ENCODE results near the gene ZP2. TPM values are rescaled to one million over a fixed set of nuclear protein-coding genes. Genes with fewer than 3 reads are reported as not detected.
"Not testable (repeated sequence)": the region's sequence is repeated elsewhere in the genome, so short reads cannot be mapped to it uniquely, and the experiment has no call there.

ZP2 gene
- total RNA-seq, 2 experiments from 2014 or later = not detected

DNA sequence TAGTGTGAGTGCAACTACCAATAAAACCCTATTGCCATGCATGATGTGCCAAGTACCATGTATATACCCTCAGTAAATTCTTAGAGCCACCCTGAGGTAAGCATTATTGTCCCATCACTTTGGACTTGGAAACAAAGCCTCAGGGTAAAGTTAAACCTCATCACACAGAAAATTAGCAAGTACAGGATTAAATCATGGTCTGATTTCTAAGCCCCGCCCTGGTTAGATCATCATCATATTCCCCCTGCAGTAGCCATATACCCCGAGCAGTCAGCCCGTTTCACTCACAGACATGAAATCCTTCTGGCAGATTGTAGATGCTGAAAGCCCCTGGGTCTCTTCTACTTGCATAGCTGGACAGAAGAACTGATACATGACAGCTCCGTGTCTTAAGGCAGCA lies 4.8 kb downstream of the ZP2 start:
- no peak for ATAC-seq
- Mint-ChIP-seq H3K27ac (no peak overlapping the region), H3K4me1 (ENCODE audit: low read depth) (no peaks in the 10 kb centered on the region), H3K9me3 (ENCODE audit: insufficient read depth) (no peaks in the 10 kb centered on the region), H3K4me3 (no peak overlapping the region), H3K27me3 (ENCODE audit: low read depth) (peaks cover 28% of the 10 kb centered on the region), H3K36me3 (ENCODE audit: low read depth) (no peaks in the 10 kb centered on the region)
- POLR2A ChIA-PET = no interaction called here
- DNase-seq = no peak
- CTCF ChIA-PET = no interaction called here

DNA sequence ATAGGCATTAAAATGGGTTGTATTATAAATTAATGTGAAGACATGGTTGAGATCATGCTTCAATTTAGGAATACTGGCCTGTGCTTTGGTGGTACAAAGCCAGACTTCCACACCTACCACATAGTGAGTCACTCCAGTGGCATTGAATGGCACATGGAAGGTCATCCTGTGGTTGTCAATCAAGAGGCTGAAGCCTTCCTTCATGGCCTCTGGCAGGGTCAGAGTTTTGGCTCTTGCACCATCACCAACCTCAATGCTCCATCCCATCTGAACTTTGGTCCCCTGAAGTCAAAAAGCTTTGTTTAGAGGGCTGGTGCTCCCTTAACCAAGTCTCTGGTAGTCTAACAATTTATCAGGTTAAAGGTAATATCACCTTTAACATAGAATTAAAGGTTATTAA lies 6.1 kb downstream of the ZP2 start:
- H3K9me3 Mint-ChIP-seq (ENCODE audit: insufficient read depth) = no peaks in the 10 kb centered on the region
- DNase-seq = no peak
- ChIA-PET POLR2A (no interaction called here), CTCF (interaction anchor here (1.0 kb wide), 1 partner anchor 17 kb away, joined by 3 read pairs; no protein-coding TSS in a partner anchor)
- no peaks in the 10 kb centered on the region for H3K36me3 Mint-ChIP-seq (ENCODE audit: low read depth)
- no peak for ATAC-seq
- H3K4me3 Mint-ChIP-seq = no peak overlapping the region
- no peak overlapping the region for H3K27ac Mint-ChIP-seq
- peaks cover 32% of the 10 kb centered on the region for H3K27me3 Mint-ChIP-seq (ENCODE audit: low read depth)
- H3K4me1 Mint-ChIP-seq (ENCODE audit: low read depth) = no peaks in the 10 kb centered on the region

DNA sequence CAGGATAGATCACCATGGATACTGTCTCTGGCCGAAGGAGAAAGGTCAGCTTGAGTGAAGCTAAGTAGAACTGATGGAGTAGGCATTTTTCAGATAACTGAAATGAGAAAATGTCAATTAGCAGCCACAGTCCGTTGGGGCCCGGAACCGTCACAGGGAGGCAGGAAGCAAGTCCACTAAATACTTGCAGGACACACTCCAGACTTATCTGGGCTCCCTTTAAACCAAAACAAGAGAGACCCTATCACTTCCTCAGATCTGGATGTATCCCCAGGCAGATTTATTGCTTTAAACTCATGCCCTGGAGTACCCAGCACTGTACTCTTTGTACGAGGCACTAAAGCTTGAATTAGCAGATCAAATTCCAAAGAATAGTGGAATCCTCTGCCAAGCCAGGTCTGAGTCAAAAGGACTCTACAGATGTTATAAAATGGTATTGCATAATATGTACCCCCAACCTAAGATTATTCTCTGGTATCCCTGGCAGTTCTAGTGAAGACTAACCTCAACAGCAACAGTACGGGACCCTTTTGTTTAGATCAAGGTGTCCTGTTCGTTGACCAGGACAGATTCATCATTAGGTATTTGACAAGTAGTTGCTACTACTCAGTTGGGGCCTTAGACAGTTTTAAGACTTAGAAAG lies 8.1 kb downstream of the ZP2 start:
- ChIA-PET CTCF (interaction anchor here (0.7 kb wide), 2 partner anchors 15 kb away, joined by 3 read pairs; no protein-coding TSS in a partner anchor), POLR2A (no interaction called here)
- H3K27ac Mint-ChIP-seq = no peak overlapping the region
- no peak overlapping the region for H3K4me3 Mint-ChIP-seq
- H3K4me1 Mint-ChIP-seq (ENCODE audit: low read depth) = no peaks in the 10 kb centered on the region
- no peaks in the 10 kb centered on the region for H3K9me3 Mint-ChIP-seq (ENCODE audit: insufficient read depth)
- no peak for DNase-seq
- ATAC-seq = no peak
- peaks cover 31% of the 10 kb centered on the region for H3K27me3 Mint-ChIP-seq (ENCODE audit: low read depth)
- H3K36me3 Mint-ChIP-seq (ENCODE audit: low read depth) = no peaks in the 10 kb centered on the region

DNA sequence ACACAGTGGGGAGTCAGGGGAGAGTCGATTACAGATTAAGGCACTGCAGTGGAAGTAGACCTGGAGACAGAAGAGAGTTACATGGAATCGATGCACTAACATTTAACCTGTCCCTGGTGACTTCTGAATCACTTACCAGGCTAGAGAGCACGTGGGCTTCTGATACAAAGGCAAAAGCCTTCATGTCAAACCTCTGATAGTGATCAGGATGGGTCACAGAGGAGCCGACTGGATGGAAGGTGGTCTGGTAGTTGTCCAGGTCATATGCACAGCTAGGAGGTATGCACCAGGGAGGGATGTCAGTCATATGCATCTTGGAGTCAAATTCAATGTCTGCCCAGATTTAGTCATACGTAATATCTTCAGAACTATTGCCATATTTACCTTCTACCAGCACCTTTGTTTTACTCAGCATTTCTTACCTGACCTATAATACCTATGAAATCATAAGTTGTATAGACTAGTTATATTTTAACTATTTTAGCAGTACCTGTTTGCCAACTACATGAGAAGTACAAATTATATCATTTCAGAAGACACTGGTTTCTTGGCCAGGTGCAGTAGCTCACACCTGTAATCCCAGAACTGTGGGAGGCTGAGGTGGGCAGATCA lies 11.7 kb downstream of the ZP2 start:
- Mint-ChIP-seq H3K27ac (no peak overlapping the region), H3K4me3 (no peak overlapping the region), H3K4me1 (ENCODE audit: low read depth) (no peaks in the 10 kb centered on the region), H3K27me3 (ENCODE audit: low read depth) (peaks cover 31% of the 10 kb centered on the region), H3K36me3 (ENCODE audit: low read depth) (no peaks in the 10 kb centered on the region), H3K9me3 (ENCODE audit: insufficient read depth) (no peaks in the 10 kb centered on the region)
- DNase-seq (no peak), ATAC-seq (no peak)
- POLR2A ChIA-PET = no interaction called here
- CTCF ChIA-PET = no interaction called here

DNA sequence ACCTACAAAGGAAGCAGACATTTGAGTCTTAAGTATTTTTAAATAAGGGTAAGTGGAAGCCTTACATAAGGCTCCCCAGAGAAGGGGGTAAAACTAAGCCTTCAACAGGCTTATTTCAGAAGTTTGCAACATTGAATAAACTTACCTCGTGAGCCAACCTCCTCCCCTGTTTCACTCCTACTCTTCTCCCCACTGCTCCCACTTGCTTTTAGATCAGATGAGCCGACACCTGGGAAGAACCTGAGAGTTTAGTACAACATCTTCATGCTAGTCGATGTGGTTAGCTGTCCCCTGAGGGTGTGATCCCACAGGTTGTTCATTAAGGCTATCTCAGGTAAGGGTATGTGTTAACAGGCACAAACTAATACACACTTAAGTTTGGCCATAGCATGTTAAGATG lies 13.8 kb downstream of the ZP2 start:
- no peaks in the 10 kb centered on the region for H3K4me1 Mint-ChIP-seq (ENCODE audit: low read depth)
- H3K27ac Mint-ChIP-seq = no peak overlapping the region
- DNase-seq (no peak), ATAC-seq (no peak)
- H3K9me3 Mint-ChIP-seq (ENCODE audit: insufficient read depth) = no peaks in the 10 kb centered on the region
- H3K27me3 Mint-ChIP-seq (ENCODE audit: low read depth) = peaks cover 30% of the 10 kb centered on the region
- ChIA-PET CTCF (no interaction called here), POLR2A (no interaction called here)
- H3K4me3 Mint-ChIP-seq = no peak overlapping the region
- no peaks in the 10 kb centered on the region for H3K36me3 Mint-ChIP-seq (ENCODE audit: low read depth)

DNA sequence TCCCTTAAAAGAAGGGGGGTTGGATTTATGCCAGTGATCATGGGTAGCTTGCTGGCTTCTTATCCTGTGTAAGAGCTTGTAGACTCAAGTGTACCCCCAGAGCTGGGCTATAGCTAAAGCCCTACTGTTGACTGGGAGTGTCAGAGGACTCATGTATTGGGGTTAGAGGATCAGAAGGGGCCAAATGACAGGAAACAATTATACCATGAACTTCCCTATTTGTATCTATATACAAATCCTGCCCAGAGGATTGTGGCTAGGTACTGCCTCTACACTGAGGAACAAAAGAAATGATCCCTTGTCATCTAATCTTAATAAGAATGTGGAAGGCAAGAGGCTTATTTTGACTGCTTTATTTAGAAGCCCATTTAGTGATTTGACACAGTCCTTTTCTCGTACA lies 14.3 kb downstream of the ZP2 start:
- Mint-ChIP-seq H3K9me3 (ENCODE audit: insufficient read depth) (no peaks in the 10 kb centered on the region), H3K36me3 (ENCODE audit: low read depth) (no peaks in the 10 kb centered on the region), H3K4me3 (no peak overlapping the region), H3K27me3 (ENCODE audit: low read depth) (peaks cover 30% of the 10 kb centered on the region), H3K4me1 (ENCODE audit: low read depth) (no peaks in the 10 kb centered on the region), H3K27ac (no peak overlapping the region)
- ChIA-PET POLR2A (no interaction called here), CTCF (no interaction called here)
- ATAC-seq = no peak
- DNase-seq = no peak

DNA sequence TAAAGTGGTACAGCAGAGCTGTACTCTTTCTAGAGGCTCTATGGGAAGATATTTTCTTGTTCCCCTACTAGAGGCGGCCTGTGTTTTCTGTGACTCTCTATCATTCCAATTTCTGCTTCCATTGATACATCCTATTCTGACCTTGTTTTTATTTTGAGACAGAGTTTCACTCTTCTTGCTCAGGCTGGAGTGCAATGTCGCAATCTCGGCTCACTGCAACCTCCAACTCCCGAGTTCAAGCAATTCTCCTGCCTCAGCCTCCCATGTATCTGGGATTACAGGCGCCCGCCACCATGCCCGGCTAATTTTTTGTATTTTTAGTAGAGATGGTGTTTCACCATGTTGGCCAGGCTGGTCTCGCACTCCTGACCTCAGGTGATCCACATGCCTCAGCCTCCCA lies 16.0 kb downstream of the ZP2 start:
- CTCF ChIA-PET, H3K4me3 Mint-ChIP-seq: not testable (repeated sequence)

DNA sequence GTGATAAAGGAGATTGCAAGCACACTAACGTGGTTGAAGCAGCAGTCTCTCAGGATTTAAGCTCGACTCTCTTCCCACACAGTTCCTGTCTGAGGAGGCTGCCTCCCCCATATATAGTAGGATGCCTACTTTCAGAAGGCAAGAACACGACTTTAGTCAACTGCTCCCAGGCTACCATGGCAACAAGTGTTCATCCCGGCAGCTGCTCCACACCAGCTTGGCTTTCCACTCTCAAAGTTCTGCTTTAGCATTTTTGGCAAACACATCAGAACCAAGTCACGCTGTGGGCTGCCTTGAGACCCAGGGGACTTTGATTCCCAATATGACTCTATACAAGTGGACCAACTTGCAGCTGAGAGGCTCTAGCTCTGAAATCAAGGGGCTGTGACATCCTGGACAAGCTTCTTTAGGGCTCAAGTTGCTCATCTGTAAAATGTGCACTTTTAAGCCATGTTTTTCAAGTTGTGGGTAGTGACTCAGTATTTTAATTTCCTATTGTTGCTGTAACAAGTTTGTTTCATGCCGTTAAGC lies 16.5 kb downstream of the ZP2 start:
- CTCF ChIA-PET = no interaction called here

More for the DNA sequence above, 16.0 kb downstream of the ZP2 start:
- DNase-seq; H3K9me3 Mint-ChIP-seq (ENCODE audit: insufficient read depth); H3K4me1 Mint-ChIP-seq (ENCODE audit: low read depth); H3K36me3 Mint-ChIP-seq (ENCODE audit: low read depth); H3K27ac Mint-ChIP-seq; POLR2A ChIA-PET; ATAC-seq: not testable (repeated sequence)
- peaks cover 24% of the 10 kb centered on the region for H3K27me3 Mint-ChIP-seq (ENCODE audit: low read depth)

DNA sequence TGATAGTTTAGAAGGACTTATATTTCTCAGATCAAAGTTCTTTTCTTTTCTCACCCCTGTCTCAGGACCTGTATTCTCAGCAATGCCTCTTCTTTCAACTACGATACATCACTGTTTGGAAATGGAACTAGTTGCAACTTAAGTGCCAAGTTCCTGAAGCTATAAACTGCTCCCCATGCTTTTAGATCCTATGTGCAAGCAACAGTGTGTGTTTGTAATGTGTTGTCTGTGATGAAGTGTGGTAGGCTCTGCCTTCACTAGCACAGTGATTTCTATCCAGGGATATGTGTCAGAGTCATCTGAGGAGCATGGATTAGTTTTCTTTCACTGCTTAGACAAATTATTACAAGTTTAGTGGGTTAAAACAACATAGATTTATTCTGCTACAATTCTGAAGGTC lies 18.4 kb downstream of the ZP2 start:
- Mint-ChIP-seq H3K27me3 (ENCODE audit: low read depth) (peaks cover 19% of the 10 kb centered on the region), H3K9me3 (ENCODE audit: insufficient read depth) (no peaks in the 10 kb centered on the region), H3K4me1 (ENCODE audit: low read depth) (peaks cover 3% of the 10 kb centered on the region), H3K4me3 (no peak overlapping the region), H3K27ac (no peak overlapping the region), H3K36me3 (ENCODE audit: low read depth) (no peaks in the 10 kb centered on the region)
- no peak for ATAC-seq
- ChIA-PET CTCF (no interaction called here), POLR2A (no interaction called here)
- no peak for DNase-seq

More for the DNA sequence above, 16.5 kb downstream of the ZP2 start:
- no peak overlapping the region for H3K4me3 Mint-ChIP-seq
- no peak overlapping the region for H3K27ac Mint-ChIP-seq
- no peak for ATAC-seq
- H3K27me3 Mint-ChIP-seq (ENCODE audit: low read depth) = peaks cover 23% of the 10 kb centered on the region
- H3K9me3 Mint-ChIP-seq (ENCODE audit: insufficient read depth) = no peaks in the 10 kb centered on the region
- H3K36me3 Mint-ChIP-seq (ENCODE audit: low read depth) = no peaks in the 10 kb centered on the region
- no peaks in the 10 kb centered on the region for H3K4me1 Mint-ChIP-seq (ENCODE audit: low read depth)
- POLR2A ChIA-PET = no interaction called here
- DNase-seq = no peak

DNA sequence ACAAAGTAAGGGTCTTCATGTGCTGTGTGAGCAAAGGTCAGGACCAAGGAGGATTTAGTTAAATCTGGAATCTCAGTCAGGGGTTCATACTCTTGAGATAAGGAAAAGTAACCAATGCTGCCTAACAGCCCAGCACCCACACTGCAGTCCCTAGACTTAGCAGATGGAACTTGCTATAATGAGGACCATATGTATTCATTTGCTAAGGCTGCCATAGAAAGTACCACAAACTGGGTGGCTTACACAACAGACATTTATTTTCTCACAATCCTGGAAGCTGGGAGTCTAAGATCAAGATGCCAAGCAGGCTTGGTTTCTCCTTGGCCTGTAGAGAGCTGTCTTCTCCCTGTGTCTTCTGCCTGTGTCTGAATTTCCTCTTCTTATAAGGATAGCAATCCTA lies 20.8 kb downstream of the ZP2 start:
- H3K4me3 Mint-ChIP-seq = no peak overlapping the region
- DNase-seq = no peak
- H3K36me3 Mint-ChIP-seq (ENCODE audit: low read depth) = no peaks in the 10 kb centered on the region
- peaks cover 17% of the 10 kb centered on the region for H3K27me3 Mint-ChIP-seq (ENCODE audit: low read depth)
- H3K27ac Mint-ChIP-seq = no peak overlapping the region
- ChIA-PET POLR2A (no interaction called here), CTCF (interaction anchor here (2.5 kb wide), 1 partner anchor 110 kb away, joined by 7 read pairs; no protein-coding TSS in a partner anchor)
- peaks cover 3% of the 10 kb centered on the region for H3K4me1 Mint-ChIP-seq (ENCODE audit: low read depth)
- no peaks in the 10 kb centered on the region for H3K9me3 Mint-ChIP-seq (ENCODE audit: insufficient read depth)
- ATAC-seq = no peak

DNA sequence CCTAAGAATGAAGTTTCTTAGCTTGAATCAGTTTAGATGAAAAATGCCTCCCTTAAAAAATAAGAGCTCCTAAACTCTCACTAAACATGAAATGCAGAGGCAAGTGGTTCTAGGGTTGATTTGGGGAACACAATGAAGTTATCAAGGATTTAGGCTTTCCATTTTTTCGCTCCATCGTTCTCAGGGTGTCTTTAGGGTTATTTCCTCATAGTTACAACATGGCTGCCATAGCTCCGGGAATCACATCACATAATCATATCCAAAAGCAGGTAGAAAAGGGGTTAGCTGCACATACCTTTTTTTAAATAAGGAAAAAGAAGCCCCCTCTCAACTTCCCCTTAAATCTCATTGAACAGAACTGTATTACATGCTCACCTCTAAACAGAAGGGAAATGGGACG lies 21.4 kb downstream of the ZP2 start:
- no peaks in the 10 kb centered on the region for H3K9me3 Mint-ChIP-seq (ENCODE audit: insufficient read depth)
- no peak overlapping the region for H3K27ac Mint-ChIP-seq
- peaks cover 17% of the 10 kb centered on the region for H3K27me3 Mint-ChIP-seq (ENCODE audit: low read depth)
- no peaks in the 10 kb centered on the region for H3K36me3 Mint-ChIP-seq (ENCODE audit: low read depth)
- POLR2A ChIA-PET = no interaction called here
- peaks cover 3% of the 10 kb centered on the region for H3K4me1 Mint-ChIP-seq (ENCODE audit: low read depth)
- DNase-seq (no peak), ATAC-seq (no peak)
- H3K4me3 Mint-ChIP-seq = no peak overlapping the region
- CTCF ChIA-PET = interaction anchor here (0.8 to 2.5 kb wide), 2 partner anchors 111 to 337 kb away, joined by 4 to 7 read pairs; no protein-coding TSS in a partner anchor

DNA sequence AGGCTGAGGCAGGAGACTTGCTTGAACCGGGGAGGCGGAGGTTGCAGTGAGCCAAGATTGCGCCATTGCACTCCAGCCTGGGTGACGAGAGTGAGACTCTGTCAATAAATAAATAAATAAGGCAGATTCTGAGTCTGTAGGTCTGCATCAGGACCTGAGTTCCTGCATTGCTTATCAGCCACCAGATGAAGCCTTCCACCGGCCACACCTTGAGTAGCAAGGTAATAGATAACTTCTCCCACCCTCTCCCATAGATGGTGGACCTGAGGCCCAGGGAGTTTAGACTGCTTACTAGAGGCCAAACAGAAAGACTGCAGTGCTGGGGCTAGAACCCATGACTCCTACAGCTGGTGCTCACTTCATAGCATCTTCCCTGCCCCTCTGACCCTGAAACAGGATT lies 22.1 kb downstream of the ZP2 start:
- no peak for DNase-seq
- ChIA-PET POLR2A (interaction anchor here (0.6 kb wide), 1 partner anchor 35 kb away, joined by 3 read pairs; no protein-coding TSS in a partner anchor), CTCF (interaction anchor here (0.6 to 2.5 kb wide), 9 partner anchors 11 to 832 kb away, joined by 3 to 8 read pairs (median 3); no protein-coding TSS in a partner anchor)
- Mint-ChIP-seq H3K9me3 (ENCODE audit: insufficient read depth) (no peaks in the 10 kb centered on the region), H3K27ac (no peak overlapping the region), H3K4me1 (ENCODE audit: low read depth) (peaks cover 3% of the 10 kb centered on the region), H3K27me3 (ENCODE audit: low read depth) (peaks cover 11% of the 10 kb centered on the region), H3K4me3 (no peak overlapping the region), H3K36me3 (ENCODE audit: low read depth) (no peaks in the 10 kb centered on the region)
- no peak for ATAC-seq

Data from activated CD8-positive, alpha-beta T cell treated with anti-CD3 and anti-CD28 coated beads, Interleukin-2, amount 10 ng/mL, durations not matched to agents 7 days and 5 days (primary cell).